HG02588 (cell line): ENCODE results near the gene HS2ST1.

ENCODE experiments used
- ATAC-seq: cut with Tn5 transposase; IDR thresholded peaks from one replicate; pipeline ENCODE4 v1.9.1; 2021; ENCODE audit warnings: mild to moderate bottlenecking, moderate library complexity; ENCODE audit not compliant: unreplicated experiment

The HS2ST1 gene

GRCh38 chr1:87155170-87155569 is 240.7 kb downstream of the HS2ST1 start:
- no peak for ATAC-seq

- ATAC-seq: no peak
Measured at GRCh38 chr1:87155648-87156047, 241.2 kb downstream of the HS2ST1 start.

- ATAC-seq: no peak
Measured at GRCh38 chr1:87156124-87156523, 241.7 kb downstream of the HS2ST1 start.

- no peak for ATAC-seq
Measured at GRCh38 chr1:87159378-87159915, 245.0 kb downstream of the HS2ST1 start.
